ENCODE measurements around the gene TRIM9. TPM values are rescaled to one million over a fixed set of nuclear protein-coding genes. Genes with fewer than 3 reads are reported as not detected.

Gene TRIM9
- total and polyA plus RNA-seq, 2 experiments from 2014 or later: 4.4 to 6.2 TPM

DNA sequence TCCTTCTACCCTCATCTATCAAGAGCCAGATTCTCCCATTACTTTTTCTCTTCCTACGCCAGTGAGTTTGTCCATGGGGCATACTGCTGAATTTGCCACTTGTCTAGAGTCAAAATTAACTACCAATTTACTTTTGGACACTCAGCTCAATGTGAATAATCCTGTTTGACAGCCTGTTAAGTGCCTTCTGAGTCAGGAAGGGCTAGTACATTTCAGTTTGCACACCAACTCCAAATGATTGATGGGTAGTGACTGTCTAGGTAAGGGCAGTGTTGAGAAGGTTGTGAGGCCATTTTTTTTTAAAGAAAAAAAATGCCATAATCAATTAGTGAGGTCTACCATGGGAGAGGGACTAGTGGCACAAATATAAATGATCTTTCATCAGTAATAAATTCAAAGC, 21.8 kb upstream of the TRIM9 start:
- Histone ChIP-seq H3K4me2 (no peak overlapping the region), H3K4me1 (ENCODE audit: insufficient read depth) (peaks cover 22% of the 10 kb centered on the region), H3K27ac (ENCODE audit: low read depth) (no peak overlapping the region), H3K79me2 (replicated peaks; ENCODE audit: insufficient read depth) (no peaks in the 10 kb centered on the region), H3K27me3 (ENCODE audit: insufficient read depth) (no peaks in the 10 kb centered on the region), H4K20me1 (replicated peaks; ENCODE audit: insufficient read depth) (no peaks in the 10 kb centered on the region), H3F3A (replicated peaks; ENCODE audit: low read depth) (no peaks in the 10 kb centered on the region), H2AFZ (no peak overlapping the region), H3K9me2 (ENCODE audit: insufficient read depth) (no peaks in the 10 kb centered on the region), H3K4me3 (no peak overlapping the region), H3K36me3 (ENCODE audit: insufficient read depth) (no peaks in the 10 kb centered on the region)
- no peak overlapping the region for H3K4me3 Mint-ChIP-seq
- DNase-seq (ENCODE audit: low spot score): no peak
- H3K36me3 Mint-ChIP-seq (ENCODE audit: low read depth): no peaks in the 10 kb centered on the region
- peaks cover 22% of the 10 kb centered on the region for H3K4me1 Mint-ChIP-seq
- ATAC-seq: no peak
- no peaks in the 10 kb centered on the region for H3K9me3 Mint-ChIP-seq
- TF ChIP-seq ETS1 (IDR thresholded peaks at IDR 0.05) (no peak), ZNF331 (CRISPR knock-in tag; IDR thresholded peaks at IDR 0.05; ENCODE audit: low read depth) (no peak), POLR2AphosphoS5 (IDR thresholded peaks at IDR 0.05; ENCODE audit: low read depth) (no peak), EZH2phosphoT487 (IDR thresholded peaks at IDR 0.05; ENCODE audit: unreplicated experiment) (no peak), ZNF114 (CRISPR knock-in tag; IDR thresholded peaks at IDR 0.05) (no peak), NANOG (IDR thresholded peaks at IDR 0.05; ENCODE audit: borderline replicate concordance) (no peak)
- TF ChIP-seq, protein P1, sequence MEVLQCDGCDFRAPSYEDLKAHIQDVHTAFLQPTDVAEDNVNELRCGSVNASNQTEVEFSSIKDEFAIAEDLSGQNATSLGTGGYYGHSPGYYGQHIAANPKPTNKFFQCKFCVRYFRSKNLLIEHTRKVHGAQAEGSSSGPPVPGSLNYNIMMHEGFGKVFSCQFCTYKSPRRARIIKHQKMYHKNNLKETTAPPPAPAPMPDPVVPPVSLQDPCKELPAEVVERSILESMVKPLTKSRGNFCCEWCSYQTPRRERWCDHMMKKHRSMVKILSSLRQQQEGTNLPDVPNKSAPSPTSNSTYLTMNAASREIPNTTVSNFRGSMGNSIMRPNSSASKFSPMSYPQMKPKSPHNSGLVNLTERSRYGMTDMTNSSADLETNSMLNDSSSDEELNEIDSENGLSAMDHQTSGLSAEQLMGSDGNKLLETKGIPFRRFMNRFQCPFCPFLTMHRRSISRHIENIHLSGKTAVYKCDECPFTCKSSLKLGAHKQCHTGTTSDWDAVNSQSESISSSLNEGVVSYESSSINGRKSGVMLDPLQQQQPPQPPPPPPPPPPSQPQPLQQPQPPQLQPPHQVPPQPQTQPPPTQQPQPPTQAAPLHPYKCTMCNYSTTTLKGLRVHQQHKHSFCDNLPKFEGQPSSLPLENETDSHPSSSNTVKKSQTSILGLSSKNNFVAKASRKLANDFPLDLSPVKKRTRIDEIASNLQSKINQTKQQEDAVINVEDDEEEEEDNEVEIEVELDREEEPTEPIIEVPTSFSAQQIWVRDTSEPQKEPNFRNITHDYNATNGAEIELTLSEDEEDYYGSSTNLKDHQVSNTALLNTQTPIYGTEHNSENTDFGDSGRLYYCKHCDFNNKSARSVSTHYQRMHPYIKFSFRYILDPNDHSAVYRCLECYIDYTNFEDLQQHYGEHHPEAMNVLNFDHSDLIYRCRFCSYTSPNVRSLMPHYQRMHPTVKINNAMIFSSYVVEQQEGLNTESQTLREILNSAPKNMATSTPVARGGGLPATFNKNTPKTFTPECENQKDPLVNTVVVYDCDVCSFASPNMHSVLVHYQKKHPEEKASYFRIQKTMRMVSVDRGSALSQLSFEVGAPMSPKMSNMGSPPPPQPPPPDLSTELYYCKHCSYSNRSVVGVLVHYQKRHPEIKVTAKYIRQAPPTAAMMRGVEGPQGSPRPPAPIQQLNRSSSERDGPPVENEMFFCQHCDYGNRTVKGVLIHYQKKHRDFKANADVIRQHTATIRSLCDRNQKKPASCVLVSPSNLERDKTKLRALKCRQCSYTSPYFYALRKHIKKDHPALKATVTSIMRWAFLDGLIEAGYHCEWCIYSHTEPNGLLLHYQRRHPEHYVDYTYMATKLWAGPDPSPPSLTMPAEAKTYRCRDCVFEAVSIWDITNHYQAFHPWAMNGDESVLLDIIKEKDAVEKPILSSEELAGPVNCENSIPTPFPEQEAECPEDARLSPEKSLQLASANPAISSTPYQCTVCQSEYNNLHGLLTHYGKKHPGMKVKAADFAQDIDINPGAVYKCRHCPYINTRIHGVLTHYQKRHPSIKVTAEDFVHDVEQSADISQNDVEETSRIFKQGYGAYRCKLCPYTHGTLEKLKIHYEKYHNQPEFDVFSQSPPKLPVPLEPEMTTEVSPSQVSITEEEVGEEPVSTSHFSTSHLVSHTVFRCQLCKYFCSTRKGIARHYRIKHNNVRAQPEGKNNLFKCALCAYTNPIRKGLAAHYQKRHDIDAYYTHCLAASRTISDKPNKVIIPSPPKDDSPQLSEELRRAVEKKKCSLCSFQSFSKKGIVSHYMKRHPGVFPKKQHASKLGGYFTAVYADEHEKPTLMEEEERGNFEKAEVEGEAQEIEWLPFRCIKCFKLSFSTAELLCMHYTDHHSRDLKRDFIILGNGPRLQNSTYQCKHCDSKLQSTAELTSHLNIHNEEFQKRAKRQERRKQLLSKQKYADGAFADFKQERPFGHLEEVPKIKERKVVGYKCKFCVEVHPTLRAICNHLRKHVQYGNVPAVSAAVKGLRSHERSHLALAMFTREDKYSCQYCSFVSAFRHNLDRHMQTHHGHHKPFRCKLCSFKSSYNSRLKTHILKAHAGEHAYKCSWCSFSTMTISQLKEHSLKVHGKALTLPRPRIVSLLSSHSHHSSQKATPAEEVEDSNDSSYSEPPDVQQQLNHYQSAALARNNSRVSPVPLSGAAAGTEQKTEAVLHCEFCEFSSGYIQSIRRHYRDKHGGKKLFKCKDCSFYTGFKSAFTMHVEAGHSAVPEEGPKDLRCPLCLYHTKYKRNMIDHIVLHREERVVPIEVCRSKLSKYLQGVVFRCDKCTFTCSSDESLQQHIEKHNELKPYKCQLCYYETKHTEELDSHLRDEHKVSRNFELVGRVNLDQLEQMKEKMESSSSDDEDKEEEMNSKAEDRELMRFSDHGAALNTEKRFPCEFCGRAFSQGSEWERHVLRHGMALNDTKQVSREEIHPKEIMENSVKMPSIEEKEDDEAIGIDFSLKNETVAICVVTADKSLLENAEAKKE (CRISPR knock-in tag; IDR thresholded peaks at IDR 0.05): no peak
- TF ChIP-seq, protein P2, sequence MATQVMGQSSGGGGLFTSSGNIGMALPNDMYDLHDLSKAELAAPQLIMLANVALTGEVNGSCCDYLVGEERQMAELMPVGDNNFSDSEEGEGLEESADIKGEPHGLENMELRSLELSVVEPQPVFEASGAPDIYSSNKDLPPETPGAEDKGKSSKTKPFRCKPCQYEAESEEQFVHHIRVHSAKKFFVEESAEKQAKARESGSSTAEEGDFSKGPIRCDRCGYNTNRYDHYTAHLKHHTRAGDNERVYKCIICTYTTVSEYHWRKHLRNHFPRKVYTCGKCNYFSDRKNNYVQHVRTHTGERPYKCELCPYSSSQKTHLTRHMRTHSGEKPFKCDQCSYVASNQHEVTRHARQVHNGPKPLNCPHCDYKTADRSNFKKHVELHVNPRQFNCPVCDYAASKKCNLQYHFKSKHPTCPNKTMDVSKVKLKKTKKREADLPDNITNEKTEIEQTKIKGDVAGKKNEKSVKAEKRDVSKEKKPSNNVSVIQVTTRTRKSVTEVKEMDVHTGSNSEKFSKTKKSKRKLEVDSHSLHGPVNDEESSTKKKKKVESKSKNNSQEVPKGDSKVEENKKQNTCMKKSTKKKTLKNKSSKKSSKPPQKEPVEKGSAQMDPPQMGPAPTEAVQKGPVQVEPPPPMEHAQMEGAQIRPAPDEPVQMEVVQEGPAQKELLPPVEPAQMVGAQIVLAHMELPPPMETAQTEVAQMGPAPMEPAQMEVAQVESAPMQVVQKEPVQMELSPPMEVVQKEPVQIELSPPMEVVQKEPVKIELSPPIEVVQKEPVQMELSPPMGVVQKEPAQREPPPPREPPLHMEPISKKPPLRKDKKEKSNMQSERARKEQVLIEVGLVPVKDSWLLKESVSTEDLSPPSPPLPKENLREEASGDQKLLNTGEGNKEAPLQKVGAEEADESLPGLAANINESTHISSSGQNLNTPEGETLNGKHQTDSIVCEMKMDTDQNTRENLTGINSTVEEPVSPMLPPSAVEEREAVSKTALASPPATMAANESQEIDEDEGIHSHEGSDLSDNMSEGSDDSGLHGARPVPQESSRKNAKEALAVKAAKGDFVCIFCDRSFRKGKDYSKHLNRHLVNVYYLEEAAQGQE (IDR thresholded peaks at IDR 0.05; ENCODE audit: unreplicated experiment): no peak
- H3K27me3 Mint-ChIP-seq (ENCODE audit: insufficient read depth, low read depth, poor library complexity): no peaks in the 10 kb centered on the region
- H3K27ac Mint-ChIP-seq: no peak overlapping the region
